ENCODE measurements around the gene KANSL2.
"Not testable (repeated sequence)": the region's sequence is repeated elsewhere in the genome, so short reads cannot be mapped to it uniquely, and the experiment has no call there.

Gene KANSL2

GRCh38 chr12:48641752-48642555 is 40.1 kb downstream of the KANSL2 start:
- not testable (repeated sequence) for H3K4me1 ChIP-seq (ENCODE audit: control insufficient read depth in 1 of 2, insufficient read depth in 2 of 2, low read length in 2 of 2); H3K27ac ChIP-seq (ENCODE audit: low read length); H3K9me3 ChIP-seq (ENCODE audit: control insufficient read depth in 1 of 2, low read length in 2 of 2); H3K4me3 ChIP-seq (ENCODE audit: low read depth in 1 of 2, low read length in 2 of 2); H3K27me3 ChIP-seq (ENCODE audit: low read depth, low read length); H3K36me3 ChIP-seq (ENCODE audit: control insufficient read depth in 1 of 2, insufficient read depth in 2 of 2, low read length in 2 of 2)

- H3K9me3 ChIP-seq (ENCODE audit: control insufficient read depth in 1 of 2, low read length in 2 of 2) = no peaks in the 10 kb centered on the region
- no peak overlapping the region for H3K4me3 ChIP-seq (ENCODE audit: low read depth in 1 of 2, low read length in 2 of 2)
- H3K4me1 ChIP-seq (ENCODE audit: control insufficient read depth in 1 of 2, insufficient read depth in 2 of 2, low read length in 2 of 2) = no peaks in the 10 kb centered on the region
- H3K27ac ChIP-seq (ENCODE audit: low read length) = no peak overlapping the region
- H3K27me3 ChIP-seq (ENCODE audit: low read depth, low read length) = no peaks in the 10 kb centered on the region
- H3K36me3 ChIP-seq (ENCODE audit: control insufficient read depth in 1 of 2, insufficient read depth in 2 of 2, low read length in 2 of 2) = no peaks in the 10 kb centered on the region
Measured at GRCh38 chr12:48640854-48641253, 41.2 kb downstream of the KANSL2 start.

- Histone ChIP-seq H3K4me1 (ENCODE audit: control insufficient read depth in 1 of 2, insufficient read depth in 2 of 2, low read length in 2 of 2) (no peaks in the 10 kb centered on the region), H3K4me3 (ENCODE audit: low read depth in 1 of 2, low read length in 2 of 2) (no peak overlapping the region), H3K9me3 (ENCODE audit: control insufficient read depth in 1 of 2, low read length in 2 of 2) (no peaks in the 10 kb centered on the region), H3K36me3 (ENCODE audit: control insufficient read depth in 1 of 2, insufficient read depth in 2 of 2, low read length in 2 of 2) (no peaks in the 10 kb centered on the region), H3K27ac (ENCODE audit: low read length) (no peak overlapping the region), H3K27me3 (ENCODE audit: low read depth, low read length) (no peaks in the 10 kb centered on the region)
Measured at GRCh38 chr12:48640428-48640827, 41.6 kb downstream of the KANSL2 start.

- Histone ChIP-seq H3K9me3 (ENCODE audit: control insufficient read depth in 1 of 2, low read length in 2 of 2) (no peaks in the 10 kb centered on the region), H3K27ac (ENCODE audit: low read length) (no peak overlapping the region), H3K4me3 (ENCODE audit: low read depth in 1 of 2, low read length in 2 of 2) (no peak overlapping the region), H3K4me1 (ENCODE audit: control insufficient read depth in 1 of 2, insufficient read depth in 2 of 2, low read length in 2 of 2) (no peaks in the 10 kb centered on the region), H3K36me3 (ENCODE audit: control insufficient read depth in 1 of 2, insufficient read depth in 2 of 2, low read length in 2 of 2) (no peaks in the 10 kb centered on the region), H3K27me3 (ENCODE audit: low read depth, low read length) (no peaks in the 10 kb centered on the region)
Measured at GRCh38 chr12:48631071-48631470, 51.0 kb downstream of the KANSL2 start.

GRCh38 chr12:48630346-48630745 is 51.7 kb downstream of the KANSL2 start:
- Histone ChIP-seq H3K4me3 (ENCODE audit: low read depth in 1 of 2, low read length in 2 of 2) (no peak overlapping the region), H3K9me3 (ENCODE audit: control insufficient read depth in 1 of 2, low read length in 2 of 2) (no peaks in the 10 kb centered on the region), H3K36me3 (ENCODE audit: control insufficient read depth in 1 of 2, insufficient read depth in 2 of 2, low read length in 2 of 2) (no peaks in the 10 kb centered on the region), H3K27ac (ENCODE audit: low read length) (no peak overlapping the region), H3K4me1 (ENCODE audit: control insufficient read depth in 1 of 2, insufficient read depth in 2 of 2, low read length in 2 of 2) (no peaks in the 10 kb centered on the region), H3K27me3 (ENCODE audit: low read depth, low read length) (no peaks in the 10 kb centered on the region)

GRCh38 chr12:48629541-48629940 is 52.5 kb downstream of the KANSL2 start:
- Histone ChIP-seq H3K27me3 (ENCODE audit: low read depth, low read length) (no peaks in the 10 kb centered on the region), H3K27ac (ENCODE audit: low read length) (no peak overlapping the region), H3K4me3 (ENCODE audit: low read depth in 1 of 2, low read length in 2 of 2) (no peak overlapping the region), H3K9me3 (ENCODE audit: control insufficient read depth in 1 of 2, low read length in 2 of 2) (no peaks in the 10 kb centered on the region), H3K36me3 (ENCODE audit: control insufficient read depth in 1 of 2, insufficient read depth in 2 of 2, low read length in 2 of 2) (no peaks in the 10 kb centered on the region), H3K4me1 (ENCODE audit: control insufficient read depth in 1 of 2, insufficient read depth in 2 of 2, low read length in 2 of 2) (no peaks in the 10 kb centered on the region)

GRCh38 chr12:48627556-48627955 is 54.5 kb downstream of the KANSL2 start:
- H3K4me1 ChIP-seq (ENCODE audit: control insufficient read depth in 1 of 2, insufficient read depth in 2 of 2, low read length in 2 of 2) = no peaks in the 10 kb centered on the region
- H3K9me3 ChIP-seq (ENCODE audit: control insufficient read depth in 1 of 2, low read length in 2 of 2) = no peaks in the 10 kb centered on the region
- no peaks in the 10 kb centered on the region for H3K36me3 ChIP-seq (ENCODE audit: control insufficient read depth in 1 of 2, insufficient read depth in 2 of 2, low read length in 2 of 2)
- no peak overlapping the region for H3K4me3 ChIP-seq (ENCODE audit: low read depth in 1 of 2, low read length in 2 of 2)
- no peak overlapping the region for H3K27ac ChIP-seq (ENCODE audit: low read length)
- no peaks in the 10 kb centered on the region for H3K27me3 ChIP-seq (ENCODE audit: low read depth, low read length)

- not testable (repeated sequence) for H3K36me3 ChIP-seq (ENCODE audit: control insufficient read depth in 1 of 2, insufficient read depth in 2 of 2, low read length in 2 of 2); H3K9me3 ChIP-seq (ENCODE audit: control insufficient read depth in 1 of 2, low read length in 2 of 2); H3K27me3 ChIP-seq (ENCODE audit: low read depth, low read length); H3K4me3 ChIP-seq (ENCODE audit: low read depth in 1 of 2, low read length in 2 of 2); H3K4me1 ChIP-seq (ENCODE audit: control insufficient read depth in 1 of 2, insufficient read depth in 2 of 2, low read length in 2 of 2); H3K27ac ChIP-seq (ENCODE audit: low read length)
Measured at GRCh38 chr12:48622997-48623396, 59.0 kb downstream of the KANSL2 start.

GRCh38 chr12:48618541-48618940 is 63.5 kb downstream of the KANSL2 start:
- H3K27ac ChIP-seq (ENCODE audit: low read length) = no peak overlapping the region
- peaks cover 0 to 8% of the 10 kb centered on the region in 2 donors for H3K9me3 ChIP-seq (ENCODE audit: control insufficient read depth in 1 of 2, low read length in 2 of 2)
- no peaks in the 10 kb centered on the region for H3K36me3 ChIP-seq (ENCODE audit: control insufficient read depth in 1 of 2, insufficient read depth in 2 of 2, low read length in 2 of 2)
- no peak overlapping the region for H3K4me3 ChIP-seq (ENCODE audit: low read depth in 1 of 2, low read length in 2 of 2)
- no peaks in the 10 kb centered on the region for H3K4me1 ChIP-seq (ENCODE audit: control insufficient read depth in 1 of 2, insufficient read depth in 2 of 2, low read length in 2 of 2)
- no peaks in the 10 kb centered on the region for H3K27me3 ChIP-seq (ENCODE audit: low read depth, low read length)

GRCh38 chr12:48615681-48616080 is 66.4 kb downstream of the KANSL2 start:
- Histone ChIP-seq H3K27ac (ENCODE audit: low read length) (no peak overlapping the region), H3K27me3 (ENCODE audit: low read depth, low read length) (no peaks in the 10 kb centered on the region), H3K4me3 (ENCODE audit: low read depth in 1 of 2, low read length in 2 of 2) (no peak overlapping the region), H3K4me1 (ENCODE audit: control insufficient read depth in 1 of 2, insufficient read depth in 2 of 2, low read length in 2 of 2) (no peaks in the 10 kb centered on the region), H3K9me3 (ENCODE audit: control insufficient read depth in 1 of 2, low read length in 2 of 2) (peaks cover 0 to 14% of the 10 kb centered on the region in 2 donors), H3K36me3 (ENCODE audit: control insufficient read depth in 1 of 2, insufficient read depth in 2 of 2, low read length in 2 of 2) (no peaks in the 10 kb centered on the region)

- Histone ChIP-seq H3K36me3 (ENCODE audit: control insufficient read depth in 1 of 2, insufficient read depth in 2 of 2, low read length in 2 of 2) (no peaks in the 10 kb centered on the region), H3K4me3 (ENCODE audit: low read depth in 1 of 2, low read length in 2 of 2) (no peak overlapping the region), H3K27ac (ENCODE audit: low read length) (no peak overlapping the region), H3K27me3 (ENCODE audit: low read depth, low read length) (no peaks in the 10 kb centered on the region), H3K4me1 (ENCODE audit: control insufficient read depth in 1 of 2, insufficient read depth in 2 of 2, low read length in 2 of 2) (no peaks in the 10 kb centered on the region), H3K9me3 (ENCODE audit: control insufficient read depth in 1 of 2, low read length in 2 of 2) (peaks cover 0 to 27% of the 10 kb centered on the region in 2 donors)
Measured at GRCh38 chr12:48613321-48613720, 68.7 kb downstream of the KANSL2 start.
